Skeletal muscle tissue (tissue), 4 donors: ENCODE measurements around the gene UNC13B. TPM values are rescaled to one million over a fixed set of nuclear protein-coding genes. Genes with fewer than 3 reads are reported as not detected.

Experiments used
- H3K27ac ChIP-seq: one replicate; pipeline ENCODE4 v1.7.0; 2013; ENCODE audit warnings: mild to moderate bottlenecking, low read depth, low read length, inconsistent platforms
- H3K27me3 ChIP-seq, 3 donors: one replicate each; pipeline ENCODE4 v1.7.0; 2013; ENCODE audit warnings: low read length in 3 of 3; ENCODE audit not compliant: control insufficient read depth in 3 of 3, insufficient read depth in 3 of 3
- H3K36me3 ChIP-seq, 3 donors: one replicate each; pipeline ENCODE4 v1.7.0; 2013; ENCODE audit warnings: low read length in 3 of 3; ENCODE audit not compliant: control insufficient read depth in 3 of 3, insufficient read depth in 3 of 3
- H3K4me1 ChIP-seq, 3 donors: one replicate each; pipeline ENCODE4 v1.7.0; 2013; ENCODE audit warnings: low read length in 3 of 3, mild to moderate bottlenecking in 3 of 3; ENCODE audit not compliant: control insufficient read depth in 3 of 3, insufficient read depth in 3 of 3
- H3K4me3 ChIP-seq, 3 donors: one replicate each; pipeline ENCODE4 v1.7.0; 2013; ENCODE audit warnings: low read length in 3 of 3
- H3K9ac ChIP-seq, 3 donors: one replicate each; pipeline ENCODE4 v1.7.0; 2013; ENCODE audit warnings: low read length in 3 of 3, mild to moderate bottlenecking in 3 of 3, moderate library complexity in 2 of 3, low read depth in 1 of 3
- H3K9me3 ChIP-seq, 3 donors: one replicate each; pipeline ENCODE4 v1.7.0; 2013; ENCODE audit warnings: low read length in 3 of 3; ENCODE audit not compliant: control insufficient read depth in 3 of 3
- total RNA-seq: library from RNA; depleted of rRNA; stranded (reverse); fragments of >200 nt; gene quantifications from one replicate; pipeline ENCODE4 v1.2.3, GENCODE V29; 2014
- donor health status: Osteomylitis.

UNC13B gene
- total RNA-seq, 1 donor from 2014 or later = 16.2 TPM

DNA sequence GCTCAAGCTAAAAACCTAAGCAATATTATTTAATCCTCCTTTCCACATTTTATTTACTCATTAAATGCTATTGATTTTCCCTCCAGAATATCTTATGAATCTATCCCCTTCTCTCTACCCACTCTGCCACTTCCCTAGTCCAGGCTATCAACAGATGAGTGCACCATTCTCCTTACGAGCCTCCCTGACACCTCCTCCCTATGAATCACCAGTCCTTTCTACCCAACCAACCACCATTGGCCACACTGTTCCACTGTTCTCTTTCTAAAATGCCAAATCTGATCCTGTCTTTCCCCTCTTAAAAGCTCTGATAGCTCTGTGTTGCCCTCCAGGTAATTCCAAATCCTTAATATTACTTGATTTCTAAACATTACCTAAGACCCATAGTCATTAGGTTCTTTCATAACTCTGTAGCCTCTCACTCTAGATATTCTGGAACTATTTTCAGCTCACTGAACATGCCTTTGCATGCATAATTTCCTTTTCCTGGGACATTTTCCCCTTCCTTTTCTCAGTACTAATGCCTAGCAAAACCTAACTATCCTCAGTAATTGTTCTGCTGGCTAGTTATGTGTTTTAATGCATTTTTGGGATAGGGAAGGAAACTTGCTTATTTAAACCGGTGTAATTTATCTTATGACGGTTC lies 126.3 kb downstream of the UNC13B start:
- Histone ChIP-seq H3K4me3 (no peak overlapping the region), H3K27me3 (no peaks in the 10 kb centered on the region), H3K4me1 (peaks cover 13 to 27% (median 18%) of the 10 kb centered on the region in 3 donors), H3K9ac (no peak overlapping the region), H3K9me3 (no peaks in the 10 kb centered on the region), H3K27ac (no peak overlapping the region), H3K36me3 (no peaks in the 10 kb centered on the region)

DNA sequence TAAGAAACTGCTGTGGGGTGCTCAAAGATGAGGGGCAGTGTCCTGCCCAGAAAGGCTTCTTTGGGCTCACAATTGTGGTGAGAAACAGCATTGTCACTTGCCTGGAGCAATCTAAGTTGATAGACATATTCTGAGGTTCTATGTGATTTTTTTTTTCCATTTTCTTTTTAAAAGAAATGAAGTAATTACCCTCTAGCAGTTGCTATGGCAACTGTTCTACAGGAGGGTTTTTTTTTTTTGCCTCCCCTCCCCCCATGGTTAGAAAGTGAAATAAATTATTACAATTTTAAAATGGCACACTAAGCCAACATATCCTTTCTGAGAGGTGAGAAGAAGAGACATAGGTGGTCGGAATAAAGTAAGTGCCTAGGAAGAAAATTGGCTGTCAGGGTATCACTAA lies 127.0 kb downstream of the UNC13B start:
- Histone ChIP-seq H3K4me1 (peaks cover 8 to 24% (median 18%) of the 10 kb centered on the region in 3 donors), H3K36me3 (no peaks in the 10 kb centered on the region), H3K9ac (no peak overlapping the region), H3K27ac (no peak overlapping the region), H3K4me3 (no peak overlapping the region), H3K27me3 (no peaks in the 10 kb centered on the region), H3K9me3 (no peaks in the 10 kb centered on the region)

DNA sequence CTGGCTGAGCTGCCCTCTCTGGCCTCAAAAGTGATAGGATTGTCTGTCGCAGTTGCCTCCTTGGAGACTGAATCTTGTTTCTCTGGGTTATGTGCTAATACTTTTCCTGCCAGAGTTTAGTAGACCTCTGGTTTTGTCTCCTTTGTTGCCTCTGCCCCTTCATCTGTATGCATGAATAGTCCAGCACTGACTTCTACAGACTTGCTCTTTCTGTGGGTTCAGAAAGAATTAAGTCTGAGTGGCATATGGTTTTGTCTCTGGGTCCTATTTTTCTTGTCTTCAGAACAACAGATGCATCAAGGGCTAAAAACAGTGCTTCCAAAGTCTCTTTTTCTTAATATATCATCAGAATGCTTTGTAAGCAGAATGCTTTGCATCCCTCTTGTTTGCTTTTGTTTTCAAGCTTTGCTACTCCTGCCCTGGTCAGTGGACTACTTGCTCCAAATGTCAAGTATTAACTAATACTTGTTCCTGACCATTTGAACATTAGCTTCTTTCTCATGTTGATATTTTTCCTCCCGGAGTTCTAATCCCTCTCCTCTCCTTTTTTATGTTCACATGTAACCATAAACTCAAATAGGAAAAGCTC lies 131.7 kb downstream of the UNC13B start:
- H3K27ac ChIP-seq = no peak overlapping the region

DNA sequence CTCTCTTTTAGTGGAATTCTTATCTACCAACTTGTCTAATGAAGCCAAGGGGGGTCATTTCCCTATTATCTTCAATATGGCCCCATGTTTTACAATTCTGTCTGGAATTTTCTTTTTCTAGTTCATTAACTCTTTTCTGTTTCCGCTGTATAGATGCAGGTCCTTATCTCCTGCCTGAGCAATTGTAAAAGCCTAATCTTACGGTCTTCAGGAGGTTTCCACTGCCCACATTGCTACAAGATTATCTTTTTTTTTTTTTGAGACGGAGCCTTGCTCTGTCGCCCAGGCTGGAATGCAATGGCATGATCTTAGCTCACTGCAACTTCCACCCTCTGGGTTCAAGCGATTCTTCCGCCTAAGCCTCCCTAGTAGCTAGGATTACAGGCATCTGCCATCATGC lies 132.3 kb downstream of the UNC13B start:
- Histone ChIP-seq H3K4me3 (no peak overlapping the region), H3K9ac (no peak overlapping the region), H3K4me1 (peaks cover 7 to 15% (median 14%) of the 10 kb centered on the region in 3 donors), H3K36me3 (peaks cover 4 to 5% (median 4%) of the 10 kb centered on the region in 3 donors), H3K27me3 (no peaks in the 10 kb centered on the region), H3K9me3 (no peaks in the 10 kb centered on the region), H3K27ac (no peak overlapping the region)

More for the DNA sequence above, 131.7 kb downstream of the UNC13B start:
- Histone ChIP-seq H3K36me3 (peaks cover 4 to 5% (median 4%) of the 10 kb centered on the region in 3 donors), H3K4me1 (peaks cover 7 to 15% (median 14%) of the 10 kb centered on the region in 3 donors), H3K4me3 (no peak overlapping the region), H3K27me3 (no peaks in the 10 kb centered on the region), H3K9me3 (no peaks in the 10 kb centered on the region), H3K9ac (no peak overlapping the region)

DNA sequence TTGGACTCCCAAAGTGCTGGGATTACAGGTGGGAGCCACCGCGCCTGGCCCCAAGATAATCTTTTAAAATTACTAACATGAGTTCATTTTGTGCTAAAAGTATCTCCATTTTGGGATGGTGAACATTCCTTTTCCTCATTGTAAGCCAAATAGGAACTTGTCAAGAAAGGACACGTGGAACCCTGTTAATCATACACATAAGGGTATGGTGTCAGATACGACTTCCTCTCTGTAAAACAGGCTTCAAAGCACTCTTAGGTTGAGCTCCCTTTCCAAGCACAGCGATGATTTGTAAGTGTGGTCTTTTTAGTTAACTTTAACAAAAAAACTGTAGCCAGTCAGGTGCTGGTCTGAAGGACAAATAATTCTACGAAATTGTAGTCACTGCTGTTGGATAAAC lies 132.7 kb downstream of the UNC13B start:
- Histone ChIP-seq H3K9ac (no peak overlapping the region), H3K27me3 (no peaks in the 10 kb centered on the region), H3K4me3 (no peak overlapping the region), H3K36me3 (peaks cover 4 to 5% (median 4%) of the 10 kb centered on the region in 3 donors), H3K9me3 (no peaks in the 10 kb centered on the region), H3K27ac (no peak overlapping the region), H3K4me1 (peaks cover 7 to 15% (median 14%) of the 10 kb centered on the region in 3 donors)

DNA sequence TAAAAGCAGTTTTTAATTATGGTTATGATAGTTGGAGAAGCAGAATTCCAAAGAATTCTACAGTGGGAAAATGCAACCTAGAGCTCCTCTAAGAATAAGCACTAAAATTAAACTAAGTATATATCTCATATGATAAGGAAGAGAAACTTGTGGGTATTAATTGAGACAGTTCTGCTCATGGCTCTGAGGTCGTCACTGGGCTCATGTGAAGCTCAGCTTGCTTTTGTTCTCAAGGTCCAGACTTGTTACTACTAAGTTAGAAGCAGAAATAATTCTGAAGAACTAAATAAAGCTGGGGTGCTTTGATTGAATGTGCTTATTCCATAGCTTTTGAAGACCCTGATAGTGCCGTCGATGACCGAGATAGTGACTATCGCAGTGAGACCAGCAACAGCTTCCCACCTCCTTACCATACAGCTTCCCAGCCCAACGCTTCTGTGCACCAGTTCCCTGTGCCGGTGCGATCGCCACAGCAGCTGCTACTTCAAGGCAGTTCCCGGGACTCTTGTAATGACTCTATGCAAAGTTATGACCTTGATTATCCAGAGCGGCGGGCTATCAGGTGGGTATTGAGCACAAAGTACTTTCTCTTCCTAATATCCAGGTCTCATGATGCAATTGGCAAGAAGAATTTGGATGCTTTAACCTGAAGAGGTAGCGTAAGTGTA lies 133.7 kb downstream of the UNC13B start:
- no peak overlapping the region for H3K9ac ChIP-seq
- no peak overlapping the region for H3K27ac ChIP-seq
- H3K36me3 ChIP-seq = peaks cover 4 to 5% (median 4%) of the 10 kb centered on the region in 3 donors
- H3K4me1 ChIP-seq = peaks cover 7 to 15% (median 14%) of the 10 kb centered on the region in 3 donors
- no peak overlapping the region for H3K4me3 ChIP-seq
- H3K9me3 ChIP-seq = no peaks in the 10 kb centered on the region
- H3K27me3 ChIP-seq = no peaks in the 10 kb centered on the region

DNA sequence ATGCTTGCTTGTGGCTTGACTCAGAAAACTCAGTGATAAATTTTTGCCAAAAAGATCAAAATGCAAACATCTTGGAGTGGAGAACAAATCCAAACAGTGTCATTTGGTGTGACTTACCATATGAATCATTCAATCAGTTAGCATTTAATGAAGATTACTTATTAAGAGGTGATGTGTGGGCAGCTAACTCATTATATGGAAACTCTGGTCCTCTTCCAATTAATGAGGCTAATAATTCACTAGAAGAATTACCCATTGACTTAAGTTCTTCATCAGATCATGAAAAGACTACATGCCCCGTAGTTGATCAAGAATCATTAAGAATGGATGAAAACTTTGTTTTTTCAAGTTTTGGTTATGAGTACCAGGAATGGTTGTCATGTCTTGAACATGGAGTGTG lies 141.8 kb downstream of the UNC13B start:
- no peak overlapping the region for H3K4me3 ChIP-seq
- H3K27ac ChIP-seq = no peak overlapping the region
- H3K4me1 ChIP-seq = no peaks in the 10 kb centered on the region
- H3K27me3 ChIP-seq = no peaks in the 10 kb centered on the region
- no peak overlapping the region for H3K9ac ChIP-seq
- no peaks in the 10 kb centered on the region for H3K9me3 ChIP-seq
- H3K36me3 ChIP-seq = peaks cover 0 to 2% (median 0%) of the 10 kb centered on the region in 3 donors

DNA sequence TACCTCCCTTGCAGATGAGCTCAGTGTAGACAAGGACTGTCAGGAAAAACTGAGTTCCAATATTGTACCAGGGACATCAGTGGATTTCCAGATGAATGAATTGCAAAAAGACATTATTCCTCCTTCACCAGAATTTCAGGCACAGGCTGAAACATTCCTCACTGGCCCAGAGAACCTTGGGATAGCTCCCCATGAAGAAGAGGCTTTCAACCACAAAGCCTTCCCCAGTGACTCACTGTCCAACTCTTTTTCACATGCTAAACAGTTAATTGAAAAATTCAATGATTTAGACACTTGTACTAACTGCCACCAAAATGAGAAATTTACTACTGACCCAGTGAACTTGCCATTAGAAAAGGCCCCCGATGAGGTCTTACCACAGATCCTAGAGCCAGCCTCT lies 144.5 kb downstream of the UNC13B start:
- peaks cover 3 to 8% (median 3%) of the 10 kb centered on the region in 3 donors for H3K4me1 ChIP-seq
- H3K36me3 ChIP-seq = peaks cover 7 to 11% (median 9%) of the 10 kb centered on the region in 3 donors
- no peak overlapping the region for H3K4me3 ChIP-seq
- H3K9ac ChIP-seq = no peak overlapping the region
- H3K27me3 ChIP-seq = no peaks in the 10 kb centered on the region
- H3K27ac ChIP-seq = no peak overlapping the region
- no peaks in the 10 kb centered on the region for H3K9me3 ChIP-seq

DNA sequence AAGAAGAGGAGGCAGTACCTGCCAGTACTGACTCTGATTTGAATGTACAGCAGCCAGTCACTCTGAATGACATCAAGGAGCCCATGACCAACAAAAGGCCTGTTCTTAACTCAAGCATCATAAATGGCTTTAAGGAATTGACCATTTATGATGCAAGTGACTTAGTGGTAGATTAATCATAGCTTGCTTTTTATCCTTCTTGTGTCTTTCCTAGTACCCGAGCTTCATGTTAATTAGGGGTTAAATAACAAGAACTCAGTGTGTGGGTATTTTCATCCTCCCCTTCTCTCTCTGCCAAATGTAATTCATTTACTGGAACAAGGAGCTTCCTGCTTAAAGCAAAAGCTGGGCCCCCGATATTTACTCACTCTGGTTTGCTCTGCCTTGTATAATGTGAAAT lies 146.5 kb downstream of the UNC13B start:
- Histone ChIP-seq H3K36me3 (peaks cover 7 to 11% (median 10%) of the 10 kb centered on the region in 3 donors), H3K27ac (no peak overlapping the region), H3K4me3 (no peak overlapping the region), H3K4me1 (peaks cover 13 to 24% (median 15%) of the 10 kb centered on the region in 3 donors), H3K9ac (no peak overlapping the region), H3K27me3 (no peaks in the 10 kb centered on the region), H3K9me3 (no peaks in the 10 kb centered on the region)
